GM20000 (cell line): ENCODE results near the gene KAT2B.
"Not testable (repeated sequence)": the region's sequence is repeated elsewhere in the genome, so short reads cannot be mapped to it uniquely, and the experiment has no call there.

Source experiments
- DNase-seq: peaks from one replicate; pipeline ENCODE4 v3.0.0; 2012; ENCODE audit warnings: low spot score
- TF ChIP-seq, protein P1 (sequence below): IDR thresholded peaks from 2 replicates; pipeline ENCODE4 v1.5.1; 2012; ENCODE audit warnings: mild to moderate bottlenecking, control low read depth; ENCODE audit errors: extremely low read depth, missing control alignments

Gene KAT2B

DNA sequence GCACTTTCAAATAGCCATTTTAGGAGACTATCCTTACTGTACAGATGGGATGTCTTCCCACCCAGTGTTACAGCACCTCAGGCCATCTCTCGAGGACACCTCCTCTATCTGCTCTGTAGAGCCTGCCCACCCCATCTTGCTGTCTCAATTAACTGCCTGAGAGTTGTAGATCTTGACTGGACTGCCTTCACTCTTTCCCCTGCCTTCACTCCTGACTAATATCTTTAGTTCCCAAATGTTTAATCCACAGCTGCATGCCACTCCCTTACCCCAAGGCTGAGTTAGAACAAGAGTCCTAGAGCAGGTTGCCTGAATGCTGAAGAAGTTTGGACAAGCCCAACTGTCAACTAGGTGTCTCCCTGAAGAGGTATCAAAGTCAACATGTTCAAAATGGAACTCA is 26.9 kb upstream of the KAT2B start:
- TF ChIP-seq, protein P1, sequence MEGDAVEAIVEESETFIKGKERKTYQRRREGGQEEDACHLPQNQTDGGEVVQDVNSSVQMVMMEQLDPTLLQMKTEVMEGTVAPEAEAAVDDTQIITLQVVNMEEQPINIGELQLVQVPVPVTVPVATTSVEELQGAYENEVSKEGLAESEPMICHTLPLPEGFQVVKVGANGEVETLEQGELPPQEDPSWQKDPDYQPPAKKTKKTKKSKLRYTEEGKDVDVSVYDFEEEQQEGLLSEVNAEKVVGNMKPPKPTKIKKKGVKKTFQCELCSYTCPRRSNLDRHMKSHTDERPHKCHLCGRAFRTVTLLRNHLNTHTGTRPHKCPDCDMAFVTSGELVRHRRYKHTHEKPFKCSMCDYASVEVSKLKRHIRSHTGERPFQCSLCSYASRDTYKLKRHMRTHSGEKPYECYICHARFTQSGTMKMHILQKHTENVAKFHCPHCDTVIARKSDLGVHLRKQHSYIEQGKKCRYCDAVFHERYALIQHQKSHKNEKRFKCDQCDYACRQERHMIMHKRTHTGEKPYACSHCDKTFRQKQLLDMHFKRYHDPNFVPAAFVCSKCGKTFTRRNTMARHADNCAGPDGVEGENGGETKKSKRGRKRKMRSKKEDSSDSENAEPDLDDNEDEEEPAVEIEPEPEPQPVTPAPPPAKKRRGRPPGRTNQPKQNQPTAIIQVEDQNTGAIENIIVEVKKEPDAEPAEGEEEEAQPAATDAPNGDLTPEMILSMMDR = no peak

DNA sequence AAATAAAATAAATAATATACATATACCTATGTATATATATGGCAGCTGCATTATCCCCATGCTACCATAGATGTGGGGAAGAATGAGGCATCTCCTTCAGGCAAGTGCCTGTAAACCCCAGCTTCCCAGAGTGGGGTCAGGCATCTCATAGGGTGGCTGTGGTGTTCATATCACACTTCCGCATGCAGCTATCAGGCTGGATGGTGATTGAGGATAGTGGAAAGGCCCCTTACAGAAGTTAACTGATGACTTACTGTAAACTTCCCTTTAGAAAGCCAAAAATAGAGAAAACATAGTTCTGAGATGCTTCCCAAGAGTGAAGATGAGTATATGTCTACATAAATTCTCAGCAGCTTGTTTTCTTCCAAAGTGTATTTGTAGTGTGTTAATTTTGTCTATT is 24.7 kb upstream of the KAT2B start:
- DNase-seq = no peak
- TF ChIP-seq, protein P1 = no peak

More for the DNA sequence above, 26.9 kb upstream of the KAT2B start:
- no peak for DNase-seq

DNA sequence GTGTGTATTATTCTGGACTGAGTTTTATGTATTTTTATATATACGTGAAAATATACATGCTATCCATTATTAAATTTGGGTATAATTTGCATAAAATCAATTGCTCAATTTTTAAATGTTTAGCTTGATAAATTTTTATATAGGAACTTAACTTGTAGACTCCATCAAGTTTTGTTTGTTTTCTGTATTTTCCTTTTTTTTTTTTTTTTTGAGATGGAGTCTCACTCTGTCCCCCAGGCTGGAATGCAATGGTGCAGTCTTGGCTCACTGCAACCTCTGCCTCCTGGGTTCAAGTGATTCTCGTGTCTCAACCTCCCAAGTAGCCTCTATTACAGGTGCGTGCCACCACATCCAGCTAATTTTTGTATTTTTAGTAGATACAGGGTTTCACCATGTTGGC is 24.2 kb upstream of the KAT2B start:
- not testable (repeated sequence) for DNase-seq

DNA sequence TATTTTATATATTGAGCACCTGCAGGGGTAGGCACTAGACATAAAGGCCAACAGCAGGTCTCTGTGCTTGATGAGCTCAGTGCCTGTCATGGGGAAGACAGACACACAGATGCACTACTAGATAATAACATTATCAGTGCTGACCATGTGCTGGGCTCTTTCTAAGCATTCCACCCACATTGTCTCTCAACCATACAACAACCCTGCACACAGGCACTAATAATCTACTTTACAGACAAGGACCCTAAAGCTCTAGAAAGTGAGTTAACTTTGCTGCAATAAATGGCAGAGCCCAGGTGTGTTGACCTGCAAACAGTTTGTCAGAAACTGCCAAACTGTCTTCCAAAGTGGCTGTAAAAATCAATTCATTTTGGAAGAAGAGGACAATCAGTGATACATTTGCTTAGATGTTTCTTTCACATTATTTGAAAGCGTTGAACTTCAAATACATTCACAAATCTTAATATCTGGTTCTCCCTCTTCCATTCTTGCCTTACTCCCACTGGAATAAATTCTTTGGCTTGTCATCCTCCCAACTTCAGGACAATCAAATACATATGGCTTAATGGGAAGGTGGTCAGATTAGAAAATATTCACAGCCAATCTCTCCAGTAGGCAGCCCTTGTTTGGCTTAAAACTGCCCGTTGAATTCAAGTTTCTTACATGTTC is 17.2 kb upstream of the KAT2B start:
- TF ChIP-seq, protein P1 = no peak
- DNase-seq = no peak

DNA sequence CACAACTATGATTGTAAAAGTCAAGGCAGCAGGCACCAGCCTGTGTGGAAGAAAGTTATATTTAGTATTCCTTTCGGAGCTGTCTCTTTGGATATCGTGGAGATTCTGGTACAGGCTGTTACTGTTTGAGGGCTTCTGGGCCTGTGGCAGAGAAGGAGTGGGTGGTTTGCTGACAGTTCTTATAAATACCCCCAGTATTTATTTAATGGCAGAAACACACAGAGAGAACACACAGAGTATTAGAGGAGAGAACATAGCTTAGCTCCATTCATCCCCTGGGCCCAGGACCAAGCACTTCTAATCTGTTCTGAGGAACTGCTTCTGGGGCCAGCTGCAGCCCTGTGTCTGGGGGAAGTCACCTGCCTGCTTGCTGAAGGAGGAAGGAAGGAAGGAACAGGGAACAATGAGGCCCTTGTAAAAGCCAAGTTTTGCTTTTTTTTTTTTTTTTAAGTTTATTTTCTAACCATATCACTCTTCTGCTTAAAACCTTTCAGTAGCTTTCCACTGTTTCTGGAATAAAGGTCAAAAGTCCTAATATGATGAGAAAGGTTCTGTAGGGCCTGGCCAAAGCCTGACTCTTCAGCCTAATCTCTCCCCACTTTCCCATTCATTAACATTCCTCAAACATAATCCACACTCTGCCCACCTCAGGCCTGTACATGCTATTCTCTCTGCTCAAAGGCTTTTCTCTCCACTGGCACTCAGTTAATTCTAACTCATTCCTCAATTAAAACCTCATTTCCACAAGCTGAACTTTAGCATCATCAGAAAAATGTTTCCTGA is 16.4 kb upstream of the KAT2B start:
- no peak for DNase-seq
- TF ChIP-seq, protein P1 = no peak

DNA sequence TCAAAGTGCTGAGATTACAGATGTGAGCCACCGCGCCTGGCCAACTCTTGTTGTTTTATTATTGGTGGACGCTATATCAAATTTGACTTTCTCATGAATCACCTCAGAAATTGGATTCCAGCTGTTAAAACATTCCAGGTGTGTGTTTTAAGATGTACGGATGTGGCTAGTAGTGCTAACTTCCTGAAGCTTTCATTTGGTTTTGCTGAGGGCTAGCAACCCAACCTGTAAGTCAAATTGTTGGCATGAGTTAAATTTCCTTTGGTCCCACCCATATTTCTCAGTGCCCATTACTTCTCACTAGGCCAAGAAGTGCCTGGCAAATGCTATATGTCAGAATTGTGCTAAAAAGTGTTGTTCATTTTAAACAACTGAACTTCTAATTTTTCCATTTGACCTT is 13.1 kb upstream of the KAT2B start:
- TF ChIP-seq, protein P1 = no peak

DNA sequence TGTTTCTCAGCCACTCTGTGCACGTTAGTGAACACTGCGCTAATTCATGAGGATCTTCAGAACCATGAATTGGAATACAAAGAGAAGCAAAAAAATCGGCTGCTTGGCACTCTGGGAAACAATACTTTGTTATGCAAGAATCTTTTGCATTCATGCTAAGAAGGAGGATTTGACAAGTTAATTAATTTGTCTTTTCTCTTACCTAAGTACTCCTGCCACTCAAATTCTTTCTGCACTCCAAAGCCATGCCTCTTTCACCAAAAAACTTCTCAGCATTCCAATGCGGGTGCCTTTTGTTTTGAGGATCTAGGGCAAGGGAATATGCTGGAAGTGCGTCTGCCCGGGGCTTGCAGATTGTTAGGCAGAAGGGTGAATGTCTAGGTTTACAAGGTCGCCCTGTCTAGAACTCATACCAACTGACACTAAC is 11.3 kb upstream of the KAT2B start:
- TF ChIP-seq, protein P1 = no peak
- DNase-seq = no peak

More for the DNA sequence above, 13.1 kb upstream of the KAT2B start:
- DNase-seq = no peak

DNA sequence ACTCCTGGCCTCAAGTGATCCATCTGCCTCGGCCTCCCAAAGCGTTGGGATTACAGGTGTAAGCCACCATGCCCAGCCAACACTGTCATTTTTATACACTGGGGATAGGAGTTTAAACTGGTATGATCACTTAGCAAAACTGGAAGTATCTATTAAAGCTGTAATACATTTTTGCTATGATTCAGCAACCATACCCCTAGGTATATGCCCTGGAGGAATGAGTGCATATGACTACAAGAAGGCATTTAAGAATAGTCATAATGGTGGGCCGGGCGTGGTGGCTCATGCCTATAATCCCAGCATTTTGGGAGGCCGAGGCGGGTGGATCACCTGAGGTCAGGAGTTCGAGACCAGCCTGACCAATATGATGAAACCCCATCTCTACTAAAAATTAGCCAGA is 8.3 kb upstream of the KAT2B start:
- DNase-seq = not testable (repeated sequence)
